Spinal cord (tissue), 10 donors: ENCODE data around the gene PLXNA3. TPM values are rescaled to one million over a fixed set of nuclear protein-coding genes. Genes with fewer than 3 reads are reported as not detected.

ENCODE experiments used
- DNase-seq, 6 donors: peaks; one replicate each; pipeline versions ENCODE4 v3.0.0 to v3.0.0-alpha.2; 2013 to 2015; ENCODE audit warnings: low spot score in 6 of 6, low read depth in 4 of 6
- H3K27ac ChIP-seq: one replicate; pipeline ENCODE4 v1.5.1; 2013; ENCODE audit warnings: low read depth, low read length, control low read depth
- H3K27me3 ChIP-seq: one replicate; pipeline ENCODE4 v1.6.1; 2013; ENCODE audit warnings: low read length; ENCODE audit not compliant: control insufficient read depth, insufficient read depth
- H3K36me3 ChIP-seq: one replicate; pipeline ENCODE4 v1.6.1; 2013; ENCODE audit warnings: low read length; ENCODE audit not compliant: control insufficient read depth, insufficient read depth
- H3K4me1 ChIP-seq: one replicate; pipeline ENCODE4 v1.6.1; 2013; ENCODE audit warnings: low read length; ENCODE audit not compliant: control insufficient read depth, insufficient read depth
- H3K4me3 ChIP-seq: one replicate; pipeline ENCODE4 v1.5.1; 2013; ENCODE audit warnings: low read depth, low read length, control low read depth
- H3K9me3 ChIP-seq: one replicate; pipeline ENCODE4 v1.6.1; 2013; ENCODE audit warnings: low read length; ENCODE audit not compliant: control insufficient read depth, insufficient read depth
- WGBS: methylation state at CpG from one replicate; pipeline ENCODE4 v1.1.5; 2013; ENCODE audit warnings: missing lambda C conversion rate; ENCODE audit not compliant: insufficient coverage; 5-methylcytosine and 5-hydroxymethylcytosine counted together
- polyA plus RNA-seq, 2 donors: library from polyadenylated mRNA; unstranded; fragments of 120-200 nt; gene quantifications; one replicate each; pipeline ENCODE4 v1.2.1, GENCODE V29; 2013; ENCODE audit not compliant: insufficient read length in 2 of 2
- total RNA-seq, 2 donors: library from RNA; depleted of rRNA in 1 of 2; stranded (reverse); fragments of 120-200 nt in 1 of 2; fragments of >200 nt in 1 of 2; gene quantifications; one replicate each; pipeline versions ENCODE4 v1.2.3 to v1.2.4, GENCODE V29; 2013 to 2014
- donor health status: healthy.

PLXNA3 gene
- total and polyA plus RNA-seq, 4 donors, result 13.3 to 127 (median 58.8) TPM

- Histone ChIP-seq H3K4me3 (no peak overlapping the region), H3K27ac (no peak overlapping the region), H3K36me3 (peaks cover 34% of the 10 kb centered on the region), H3K9me3 (no peaks in the 10 kb centered on the region), H3K27me3 (no peaks in the 10 kb centered on the region), H3K4me1 (peaks cover 8% of the 10 kb centered on the region)
- 60% methylated on average over 15 of the region's 19 CpGs for WGBS
- no peak for DNase-seq
These were observed 38.2 kb upstream of the PLXNA3 start for GRCh38 chrX:154419688-154420401.

GRCh38 chrX:154420402-154420756 is 37.7 kb upstream of the PLXNA3 start:
- Histone ChIP-seq H3K27me3 (no peaks in the 10 kb centered on the region), H3K36me3 (peaks cover 34% of the 10 kb centered on the region), H3K4me3 (no peak overlapping the region), H3K9me3 (no peaks in the 10 kb centered on the region), H3K4me1 (peaks cover 8% of the 10 kb centered on the region), H3K27ac (no peak overlapping the region)
- DNase-seq, result no peak
- 87% methylated on average over 9 of the region's 10 CpGs for WGBS

DNA sequence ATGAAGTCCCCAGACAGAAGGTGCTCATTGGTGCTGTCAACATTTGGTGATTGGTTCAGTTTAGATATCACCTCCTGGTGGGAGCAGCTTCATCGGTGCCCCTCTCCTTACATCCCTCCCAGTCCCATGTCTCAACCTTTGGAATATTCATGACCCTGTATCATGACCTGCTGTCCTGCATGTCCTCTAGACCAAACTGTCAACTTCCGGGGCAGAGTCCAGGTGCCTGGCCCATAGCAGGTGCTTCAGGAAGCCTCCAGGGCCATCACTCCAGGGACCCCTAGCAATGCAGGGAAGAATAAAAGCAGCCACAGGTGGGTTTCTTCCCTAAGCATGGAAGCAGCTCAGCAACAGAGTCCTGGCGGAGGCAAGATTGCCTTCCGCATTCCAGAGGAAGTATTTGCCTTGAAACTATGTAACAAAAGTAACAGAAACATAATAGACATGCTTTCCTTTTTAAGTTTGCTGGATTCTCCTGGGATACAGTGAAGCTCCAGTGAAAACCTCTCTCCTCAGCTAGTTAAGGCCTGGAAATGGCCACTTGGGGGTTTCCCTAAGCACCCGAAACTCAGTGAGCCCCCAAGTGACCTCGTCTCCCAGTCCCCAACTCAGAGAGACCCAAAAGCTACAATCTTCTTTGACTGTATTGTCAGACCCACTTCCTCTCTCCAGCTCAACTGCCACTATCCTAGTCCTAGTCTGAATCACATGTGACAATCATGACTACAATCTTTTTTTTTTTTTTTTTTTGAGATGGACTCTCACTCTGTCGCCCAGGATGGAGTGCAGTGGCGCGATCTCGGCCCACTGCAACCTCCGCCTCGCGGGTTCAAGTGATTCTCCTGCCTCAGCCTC is 30.9 kb upstream of the PLXNA3 start:
- peaks cover 16% of the 10 kb centered on the region for H3K36me3 ChIP-seq

GRCh38 chrX:154428176-154429171 is 29.6 kb upstream of the PLXNA3 start, which contains the start of gene ATP6AP1:
Gene ATP6AP1, plus strand, starts transcription at chrX:154428677. Its CDS starts 16 bp downstream, at chrX:154428693.
- peaks cover 21% of the 10 kb centered on the region for H3K4me1 ChIP-seq
- WGBS, result 31% methylated on average over 73 of the region's 87 CpGs
- H3K27ac ChIP-seq, result peak within 1 kb of the TSS; percentile 2
- peaks cover 27% of the 10 kb centered on the region for H3K36me3 ChIP-seq
- H3K9me3 ChIP-seq, result peaks cover 2% of the 10 kb centered on the region
- no peaks in the 10 kb centered on the region for H3K27me3 ChIP-seq
- H3K4me3 ChIP-seq, result peak within 1 kb of the TSS; percentile 59
- peak in 5 of 6 donors; percentile 68 to 97 (median 84) for DNase-seq

More for the DNA sequence above, 30.9 kb upstream of the PLXNA3 start:
- no peak for DNase-seq
- H3K27ac ChIP-seq, result no peak overlapping the region
- H3K4me3 ChIP-seq, result no peak overlapping the region
- WGBS, result 92% methylated on average over 10 of the region's 13 CpGs
- H3K27me3 ChIP-seq, result no peaks in the 10 kb centered on the region
- H3K4me1 ChIP-seq, result peaks cover 17% of the 10 kb centered on the region
- peaks cover 2% of the 10 kb centered on the region for H3K9me3 ChIP-seq

DNA sequence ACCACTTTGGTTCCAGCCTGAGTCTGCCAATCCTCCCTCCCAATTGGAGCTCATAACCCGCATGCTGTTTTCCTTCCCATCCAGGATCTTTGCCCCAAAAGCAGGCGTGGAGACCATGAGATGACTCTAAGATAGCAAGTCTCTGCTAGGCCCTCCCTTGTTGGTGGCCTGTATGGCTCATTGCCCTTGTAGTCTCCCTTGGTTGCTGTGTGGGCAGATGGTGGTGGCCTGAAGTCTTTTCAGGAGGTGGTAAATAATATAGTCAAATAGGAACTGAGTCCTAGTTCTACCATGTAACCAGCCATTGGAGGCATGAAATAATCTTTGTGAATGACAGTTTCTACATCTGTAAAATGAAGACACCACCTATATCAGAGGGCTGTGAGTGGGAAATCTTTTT is 28.4 kb upstream of the PLXNA3 start:
- peaks cover 3% of the 10 kb centered on the region for H3K9me3 ChIP-seq
- no peak for DNase-seq
- H3K4me1 ChIP-seq, result peaks cover 21% of the 10 kb centered on the region
- H3K27ac ChIP-seq, result no peak overlapping the region
- H3K4me3 ChIP-seq, result no peak overlapping the region
- H3K27me3 ChIP-seq, result no peaks in the 10 kb centered on the region
- WGBS, result 88% methylated on average over 2 of the region's 2 CpGs
- peaks cover 40% of the 10 kb centered on the region for H3K36me3 ChIP-seq

DNA sequence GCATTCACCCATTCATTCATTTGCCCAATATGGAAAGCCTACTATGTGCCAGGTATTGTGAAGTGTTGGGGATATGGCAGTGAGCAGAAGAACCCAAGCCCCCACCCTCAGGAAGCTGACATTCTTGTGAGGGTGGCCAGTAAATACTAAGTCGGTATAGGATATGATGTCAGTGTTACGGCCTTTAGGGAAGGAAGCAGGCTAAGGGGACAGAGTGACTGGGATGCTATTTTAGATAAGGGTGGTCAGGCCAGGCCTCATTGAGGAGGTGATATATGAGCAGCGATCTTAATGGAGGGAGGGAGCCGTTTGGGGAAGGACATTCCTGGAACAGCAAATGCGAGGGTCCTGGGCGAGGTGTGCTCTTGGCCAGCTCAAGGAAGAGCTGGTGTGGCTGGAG is 27.6 kb upstream of the PLXNA3 start:
- peaks cover 5% of the 10 kb centered on the region for H3K9me3 ChIP-seq
- H3K4me1 ChIP-seq, result peaks cover 24% of the 10 kb centered on the region
- no peak for DNase-seq
- H3K27ac ChIP-seq, result no peak overlapping the region
- H3K4me3 ChIP-seq, result no peak overlapping the region
- H3K36me3 ChIP-seq, result peaks cover 47% of the 10 kb centered on the region
- WGBS, result 79% methylated on average over 6 of the region's 6 CpGs
- H3K27me3 ChIP-seq, result no peaks in the 10 kb centered on the region

DNA sequence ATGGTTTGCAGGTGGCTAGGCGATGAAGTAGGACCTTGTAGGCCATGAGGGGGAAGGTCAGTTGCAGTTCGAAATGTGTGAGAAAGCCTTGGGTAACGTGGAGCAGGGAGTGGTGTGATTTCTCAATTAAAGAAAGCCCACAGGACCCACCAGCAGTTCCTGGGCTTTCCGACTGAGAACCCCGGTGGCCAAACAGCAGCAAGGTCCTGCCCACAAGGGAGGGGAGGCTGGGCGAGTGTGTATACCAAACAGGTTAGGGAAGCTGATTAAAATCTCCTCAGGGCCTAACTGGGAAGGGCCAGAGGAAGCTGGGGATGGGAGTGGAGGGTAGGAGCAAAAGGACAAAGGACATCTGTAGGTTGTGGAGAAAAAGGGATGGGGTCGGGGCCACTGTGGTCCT is 27.2 kb upstream of the PLXNA3 start:
- Histone ChIP-seq H3K27me3 (no peaks in the 10 kb centered on the region), H3K9me3 (peaks cover 5% of the 10 kb centered on the region), H3K4me3 (no peak overlapping the region), H3K27ac (no peak overlapping the region), H3K4me1 (peaks cover 28% of the 10 kb centered on the region), H3K36me3 (peaks cover 52% of the 10 kb centered on the region)
- WGBS, result 70% methylated on average over 7 of the region's 7 CpGs
- no peak for DNase-seq

- Histone ChIP-seq H3K9me3 (peaks cover 5% of the 10 kb centered on the region), H3K27ac (no peak overlapping the region)
- WGBS, result 67% methylated on average over 1 of the region's 5 CpGs
These were observed 26.7 kb upstream of the PLXNA3 start for GRCh38 chrX:154431341-154431740.

GRCh38 chrX:154432210-154432609 is 25.9 kb upstream of the PLXNA3 start:
- H3K27ac ChIP-seq, result no peak overlapping the region
- peaks cover 5% of the 10 kb centered on the region for H3K9me3 ChIP-seq
- no peak for DNase-seq
- H3K4me1 ChIP-seq, result peaks cover 33% of the 10 kb centered on the region
- H3K4me3 ChIP-seq, result no peak overlapping the region
- H3K27me3 ChIP-seq, result no peaks in the 10 kb centered on the region
- 77% methylated on average over 6 of the region's 8 CpGs for WGBS
- H3K36me3 ChIP-seq, result peaks cover 52% of the 10 kb centered on the region

More at GRCh38 chrX:154431341-154431740, 26.7 kb upstream of the PLXNA3 start:
- no peak for DNase-seq
- Histone ChIP-seq H3K4me1 (peaks cover 32% of the 10 kb centered on the region), H3K36me3 (peaks cover 52% of the 10 kb centered on the region), H3K27me3 (no peaks in the 10 kb centered on the region), H3K4me3 (no peak overlapping the region)
